Hypothalamus (tissue), 51 donors: ENCODE results near the gene TMEM130.

Experiments used
- DNase-seq, 51 donors: peaks; one replicate each; lab custom pipeline; 2025; lab: John Stamatoyannopoulos, UW

Gene TMEM130

DNA sequence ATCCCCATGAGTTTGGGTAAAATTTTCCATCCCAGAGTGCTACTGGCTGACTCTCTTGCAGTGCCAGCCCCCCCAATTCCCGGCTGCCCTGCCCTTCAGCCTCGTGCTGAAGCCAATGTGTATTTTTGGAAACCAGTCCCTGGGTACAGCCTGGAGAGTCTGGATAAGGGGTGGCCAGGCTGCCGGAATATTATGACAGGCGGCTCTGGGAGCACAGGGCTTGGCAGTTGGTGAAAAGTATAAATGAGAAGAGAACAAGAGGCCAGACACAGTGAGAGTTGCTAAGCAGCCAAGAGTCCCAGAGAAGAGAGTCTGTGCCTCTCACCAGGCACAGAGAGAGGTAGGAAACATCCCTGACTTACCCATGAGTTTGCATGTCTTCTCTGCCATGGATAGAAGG, 53.6 kb downstream of the TMEM130 start:
- DNase-seq, result peak in 5 of 51 donors; percentile 0 to 16 (median 9)

DNA sequence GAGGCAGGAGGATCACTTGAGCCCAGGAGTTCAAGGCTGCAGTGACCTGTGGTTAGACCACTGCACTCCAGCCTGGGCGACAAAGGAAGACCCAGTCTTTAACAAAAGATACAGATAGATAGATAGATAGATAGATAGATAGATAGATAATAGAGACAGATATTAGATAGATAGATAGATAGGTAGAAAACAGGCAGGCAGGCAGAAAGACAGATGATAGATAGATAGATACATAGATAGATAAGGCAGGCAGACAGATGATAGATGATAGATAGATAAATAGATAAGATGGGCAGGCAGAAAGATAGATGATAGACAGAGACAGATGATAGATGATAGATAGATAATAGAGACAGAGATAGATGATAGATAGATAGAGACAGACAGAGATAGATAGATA, 54.5 kb downstream of the TMEM130 start:
- DNase-seq, result no peak

DNA sequence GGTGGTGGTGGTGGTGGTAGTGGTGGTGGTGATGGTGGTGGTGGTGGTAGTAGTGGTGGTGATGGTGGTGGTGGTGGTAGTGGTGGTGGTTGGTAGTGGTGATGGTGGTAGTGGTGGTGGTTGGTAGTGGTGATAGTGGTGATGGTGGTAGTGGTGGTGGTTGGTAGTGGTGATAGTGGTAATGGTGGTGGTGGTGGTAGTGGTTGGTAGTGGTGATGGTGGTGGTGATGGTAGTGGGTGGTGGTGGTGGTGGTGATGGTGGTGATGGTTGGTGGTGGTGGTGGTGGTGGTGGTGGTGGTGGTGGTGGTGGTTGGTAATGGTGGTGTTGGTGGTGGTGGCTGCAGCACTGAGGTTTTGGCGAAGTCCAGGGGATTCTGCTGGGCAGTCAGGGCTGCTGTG, 58.5 kb downstream of the TMEM130 start:
- no peak for DNase-seq

DNA sequence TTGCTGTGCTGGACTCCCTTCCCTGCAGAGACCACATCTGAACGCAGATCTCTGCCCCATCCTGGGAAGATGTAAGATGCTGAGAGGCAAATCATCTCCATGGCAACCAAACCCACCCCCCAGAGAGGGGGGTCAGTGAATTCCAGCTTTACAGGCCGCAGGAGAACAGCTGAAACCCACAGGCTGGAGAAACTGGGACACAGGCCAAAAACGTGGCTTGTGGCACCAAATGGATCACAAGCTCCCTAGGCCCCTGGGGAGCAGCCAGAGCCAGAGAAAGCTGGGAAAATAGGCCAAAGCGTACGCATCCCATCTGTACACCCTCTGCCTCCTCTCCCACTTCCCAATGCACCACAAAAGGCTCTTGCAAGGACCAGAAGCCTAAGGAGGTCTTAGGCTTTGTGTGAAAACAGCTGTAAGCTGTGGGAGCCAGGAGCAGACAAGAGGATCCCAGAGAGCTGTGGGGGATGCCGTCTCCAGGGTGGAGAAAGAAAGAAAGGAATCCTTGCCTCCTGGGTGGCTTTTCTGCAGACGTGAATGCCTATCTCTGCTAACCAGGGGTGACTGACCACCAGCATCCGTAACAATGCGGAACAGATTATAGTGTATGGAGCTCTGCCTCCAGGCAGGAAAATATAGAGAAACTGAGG, 59.5 kb downstream of the TMEM130 start:
- DNase-seq, result peak in 15 of 51 donors; percentile 1 to 49 (median 15)

DNA sequence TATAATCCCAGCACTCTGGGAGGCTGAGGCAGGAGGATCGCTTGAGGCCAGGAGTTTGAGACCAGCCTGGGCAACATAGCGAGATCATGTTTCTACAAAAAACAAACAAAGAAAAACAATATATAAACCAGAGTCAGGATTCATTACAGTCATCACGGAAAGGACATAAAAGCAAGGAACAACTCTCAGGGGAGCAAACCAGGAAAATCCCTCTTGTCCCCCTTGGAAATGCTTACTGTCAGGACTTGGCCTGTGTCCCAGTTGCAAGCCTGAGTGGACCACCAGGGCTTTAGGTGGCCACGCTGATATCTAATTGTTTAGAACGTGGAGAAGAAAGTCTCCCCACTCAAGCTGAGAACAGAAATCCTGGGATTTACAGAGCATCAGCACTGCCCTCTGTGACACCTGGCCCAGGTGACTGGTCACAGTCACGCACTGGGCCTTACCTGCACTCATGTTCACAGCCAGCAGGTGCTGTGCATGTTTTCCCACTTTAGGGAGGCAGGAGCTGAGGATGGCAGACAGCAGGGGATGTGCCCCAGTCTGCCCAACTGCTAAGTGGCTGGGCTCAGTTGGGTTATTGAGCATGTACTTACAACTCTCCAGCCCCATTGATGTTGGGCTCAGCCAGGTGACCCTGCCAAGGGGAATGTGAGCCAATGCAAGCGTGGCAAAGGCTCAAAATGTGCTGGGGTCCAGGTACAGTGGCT, 60.9 kb downstream of the TMEM130 start:
- no peak for DNase-seq

DNA sequence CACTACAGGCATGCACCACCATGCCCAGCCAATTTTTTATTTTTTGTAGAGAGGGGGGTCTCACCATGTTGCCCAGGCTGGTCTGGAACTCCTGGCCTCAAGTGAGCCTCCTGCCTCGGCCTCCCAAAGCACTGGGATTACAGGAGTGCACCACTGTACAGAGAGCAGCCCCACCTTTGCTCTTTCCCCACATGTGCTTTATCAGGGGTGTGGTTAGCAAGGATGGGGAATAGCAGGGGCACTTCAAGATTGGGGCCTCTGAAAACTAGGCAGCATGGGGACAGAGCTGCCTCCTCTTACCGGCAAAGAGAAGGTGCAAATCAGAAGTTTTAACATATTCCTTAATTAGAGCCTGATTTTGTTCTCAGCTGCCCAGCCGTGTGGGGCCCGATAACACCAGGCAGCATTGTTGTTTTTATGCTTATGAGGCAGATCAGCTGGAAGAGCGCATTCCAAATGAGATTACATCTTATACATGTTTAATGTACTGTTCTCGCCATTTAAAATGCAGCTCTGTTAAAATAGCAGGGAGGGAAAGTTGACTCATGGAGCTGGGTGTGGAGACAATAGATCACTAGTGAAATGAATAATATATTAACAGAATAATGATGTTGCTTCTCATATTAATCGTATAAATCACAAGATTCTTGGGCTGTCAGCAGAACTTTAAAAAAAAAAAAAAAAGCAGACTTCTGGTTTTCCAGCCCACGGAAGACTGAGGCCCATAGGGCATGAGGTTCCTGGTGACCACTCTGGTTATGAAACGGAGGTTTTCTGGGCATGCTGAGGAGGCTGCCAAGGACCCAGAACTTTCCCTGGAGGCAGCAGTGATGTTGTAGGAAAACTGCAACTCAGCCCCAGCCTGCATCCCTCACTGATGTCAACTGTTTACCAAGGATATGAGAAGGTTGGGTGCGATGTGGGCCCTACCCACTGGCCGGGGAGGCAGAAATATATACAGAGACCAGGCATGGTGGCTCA, 62.5 kb downstream of the TMEM130 start:
- peak in 1 of 51 donors; percentile 8 for DNase-seq

DNA sequence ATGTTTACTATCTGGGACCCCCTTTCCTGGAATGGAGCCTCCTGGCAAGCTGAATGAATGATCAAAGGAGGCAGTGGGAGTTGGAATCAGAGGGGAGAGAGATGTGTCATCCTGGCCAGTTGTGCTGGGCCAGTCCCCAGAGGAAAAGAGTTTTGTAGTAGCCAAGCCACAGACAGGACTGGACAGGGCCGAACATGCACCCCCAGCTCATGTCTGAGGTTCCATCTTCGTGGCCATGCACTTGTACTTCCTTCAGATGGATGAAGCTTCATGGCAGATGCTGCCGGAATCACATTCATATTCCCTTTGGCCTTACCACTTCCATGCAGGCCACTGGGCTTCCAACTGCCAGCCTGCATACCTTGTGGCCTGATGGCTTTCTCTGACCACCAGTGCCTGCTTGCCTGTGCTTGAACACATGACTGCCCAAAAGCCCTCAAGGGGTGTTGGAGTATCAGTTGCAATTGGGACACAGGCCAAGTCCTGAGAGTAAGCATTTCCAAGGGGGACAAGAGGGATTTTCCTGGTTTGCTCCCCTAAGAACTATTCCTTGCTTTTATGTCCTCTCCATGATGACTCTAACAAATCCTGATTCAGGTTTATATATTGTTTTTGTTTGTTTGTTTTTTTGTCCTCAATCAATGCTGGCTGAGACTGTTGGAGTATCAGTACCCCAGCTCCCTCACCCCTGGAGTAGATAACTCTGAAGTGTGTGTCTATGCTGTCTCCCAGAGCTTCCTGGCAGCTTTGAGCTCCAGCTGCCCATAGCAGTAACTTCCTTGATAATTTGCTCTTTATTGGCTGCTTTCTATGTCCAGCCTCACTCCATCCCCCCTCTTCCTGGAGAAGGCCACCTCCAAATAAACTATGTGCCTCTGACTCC, 63.6 kb downstream of the TMEM130 start:
- DNase-seq, result no peak

DNA sequence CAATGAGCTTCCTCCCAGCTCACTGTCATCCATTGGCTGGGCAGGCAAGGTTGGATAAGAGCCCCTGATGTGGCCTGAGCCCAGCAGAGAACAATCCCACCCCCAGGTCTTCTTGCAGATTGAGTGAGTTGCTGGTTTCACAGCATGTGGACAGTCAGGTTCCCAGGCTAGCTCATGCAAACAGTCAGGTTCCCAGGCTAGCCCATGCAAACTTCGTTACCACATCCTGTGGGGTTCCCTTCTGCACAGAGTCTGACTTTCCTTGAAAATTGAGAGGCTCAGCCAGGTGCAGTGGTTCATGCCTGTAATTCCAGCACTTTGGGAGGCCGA, 67.1 kb downstream of the TMEM130 start:
- no peak for DNase-seq

DNA sequence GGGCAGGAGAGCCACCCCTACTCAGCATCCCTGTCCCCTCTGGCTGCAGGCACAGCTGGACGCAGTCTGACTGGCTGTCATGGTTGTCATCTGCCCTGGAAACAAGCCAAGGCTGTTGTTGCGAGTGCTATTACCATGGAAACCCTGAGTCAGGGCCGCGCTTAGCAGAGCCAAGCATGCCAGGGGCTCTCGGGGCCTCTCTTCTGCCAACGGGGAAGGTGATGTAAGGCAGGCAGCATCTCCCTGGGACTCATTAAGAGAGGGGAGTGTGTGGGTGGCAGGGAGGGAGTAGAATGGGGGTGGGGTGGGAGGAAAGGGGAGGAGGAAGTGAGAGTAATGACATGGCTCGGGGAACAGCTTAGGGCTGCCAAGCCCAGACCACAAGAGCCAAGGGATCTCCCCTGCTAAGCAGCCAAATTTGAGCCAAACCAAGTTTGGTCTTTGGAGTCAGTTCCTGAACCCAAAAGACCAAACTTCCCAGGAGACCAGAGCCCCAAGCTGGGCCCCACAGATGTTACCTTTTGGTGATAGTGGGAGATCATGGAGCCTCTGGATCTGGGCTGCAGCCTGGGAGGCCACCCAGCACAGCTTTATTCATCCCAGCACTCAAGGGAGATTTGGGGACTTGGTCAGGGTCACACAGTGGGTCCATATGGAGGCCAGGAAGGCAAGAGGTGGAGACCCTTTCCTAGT, 67.6 kb downstream of the TMEM130 start:
- DNase-seq, result peak in 28 of 51 donors; percentile 2 to 65 (median 29)

DNA sequence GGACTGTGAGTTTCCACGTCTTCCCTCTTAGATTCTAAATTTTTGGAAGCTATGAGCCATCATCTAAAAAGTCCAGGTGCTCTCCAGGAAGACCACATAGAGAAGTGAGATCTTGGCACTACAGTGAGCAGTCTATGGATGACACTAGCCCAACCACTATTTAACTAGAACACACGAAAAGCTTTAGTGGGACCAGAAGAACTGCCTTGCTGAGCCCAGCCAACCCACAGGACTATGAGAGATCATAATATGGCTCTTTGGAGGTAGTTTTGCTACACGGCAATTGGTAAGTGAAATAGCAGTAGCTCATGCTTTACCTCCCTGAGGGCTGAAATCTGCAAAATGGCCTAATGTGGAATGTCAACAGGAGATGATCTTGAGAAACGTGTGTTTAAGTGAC, 68.8 kb downstream of the TMEM130 start:
- no peak for DNase-seq

DNA sequence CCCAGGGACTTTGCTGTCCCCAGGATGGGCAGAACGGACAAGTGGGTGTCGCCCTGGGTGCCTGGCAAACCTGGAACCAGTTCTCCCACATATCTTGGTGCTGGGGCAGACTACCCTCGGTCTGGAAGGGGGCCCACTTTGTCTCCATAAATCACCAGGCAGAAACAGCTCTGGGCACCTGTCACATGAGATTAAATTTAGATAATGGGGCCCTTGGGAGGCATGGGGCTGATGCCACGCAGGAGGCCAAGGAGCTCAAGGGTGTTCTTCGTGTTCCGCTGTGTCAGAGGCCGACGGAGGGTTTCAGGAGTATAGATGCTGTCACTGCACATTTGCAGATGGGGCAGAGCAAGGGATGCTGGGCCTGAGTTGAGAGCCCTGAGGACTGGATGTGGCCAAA, 72.7 kb downstream of the TMEM130 start:
- no peak for DNase-seq
